BLaER1 (cell line): Measurements from ENCODE around the gene SDHAF2.

Experiments
- H3K27ac ChIP-seq: shearing (Covaris generic); formaldehyde crosslinking; 2 replicates; pipeline ENCODE4 v1.8.1; 2022
- H3K27me3 ChIP-seq: shearing (Covaris generic); formaldehyde crosslinking; 2 replicates; pipeline ENCODE4 v1.8.1; 2022
- H3K36me3 ChIP-seq: shearing (Covaris generic); formaldehyde crosslinking; 2 replicates; pipeline ENCODE4 v1.8.1; 2022
- H3K4me1 ChIP-seq: shearing (Covaris generic); formaldehyde crosslinking; 2 replicates; pipeline ENCODE4 v1.8.1; 2022
- H3K4me2 ChIP-seq: shearing (Covaris generic); formaldehyde crosslinking; 2 replicates; pipeline ENCODE4 v1.8.1; 2022
- H3K4me3 ChIP-seq: shearing (Covaris generic); formaldehyde crosslinking; 2 replicates; pipeline ENCODE4 v1.8.1; 2022
- H3K9ac ChIP-seq: shearing (Covaris generic); formaldehyde crosslinking; 2 replicates; pipeline ENCODE4 v1.8.1; 2022
- H3K9me3 ChIP-seq: shearing (Covaris generic); formaldehyde crosslinking; 2 replicates; pipeline ENCODE4 v1.8.1; 2022
- H4K20me1 ChIP-seq: shearing (Covaris generic); formaldehyde crosslinking; 2 replicates; pipeline ENCODE4 v1.8.1; 2022
- Cebpa-rat ChIP-seq: shearing (Covaris generic); IDR thresholded peaks from 2 replicates; pipeline ENCODE4 v1.8.1; 2022

SDHAF2 gene

DNA sequence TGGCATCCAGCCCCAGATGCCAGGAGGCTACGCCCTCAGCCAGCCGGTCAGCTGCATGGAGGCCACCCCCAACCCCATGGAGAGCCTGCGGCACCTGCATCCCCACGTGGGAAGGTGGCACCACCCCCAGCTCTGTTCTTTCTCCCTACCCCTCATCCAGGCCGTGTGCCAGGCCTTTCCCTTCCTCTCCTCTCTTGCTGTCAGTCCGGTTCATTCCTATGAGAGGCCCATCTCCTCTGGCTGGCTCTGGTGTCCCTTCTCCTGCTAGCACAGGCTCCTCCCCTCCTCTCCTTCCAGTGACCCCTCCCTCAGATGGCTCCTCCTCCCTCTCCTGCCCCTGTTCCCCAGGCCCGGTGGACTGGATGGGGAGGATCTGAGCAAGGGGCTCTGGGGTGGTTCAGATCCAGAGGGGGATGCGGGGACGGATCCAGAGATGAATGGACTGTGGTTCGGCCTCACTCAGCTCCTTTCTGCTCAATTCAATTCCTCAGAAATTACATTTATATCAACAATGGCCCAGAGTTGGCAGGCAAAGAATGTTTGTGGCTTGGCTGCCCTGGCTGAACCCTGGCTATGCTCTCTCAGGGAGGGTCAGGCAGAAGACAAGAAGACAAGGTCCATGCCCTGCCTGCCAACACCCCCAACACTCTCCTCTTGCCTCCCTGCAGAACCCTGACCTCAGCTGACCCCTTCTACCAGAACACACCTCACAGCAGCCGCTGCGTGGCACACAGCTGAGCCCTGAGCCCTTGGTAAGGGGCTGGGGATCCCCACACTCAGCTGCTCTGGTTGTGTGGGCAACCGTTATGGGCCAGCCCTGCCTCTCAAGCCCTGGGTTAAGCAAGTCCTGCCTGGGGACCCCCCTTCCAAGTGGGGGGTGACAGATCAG is 60.2 kb downstream of the SDHAF2 start:
- H3K4me3 ChIP-seq, result no peak overlapping the region
- H3K9me3 ChIP-seq, result no peaks in the 10 kb centered on the region
- no peaks in the 10 kb centered on the region for H4K20me1 ChIP-seq
- H3K27me3 ChIP-seq, result no peaks in the 10 kb centered on the region
- 0 out of 2 replicates have a peak overlapping the region, but pooled peaks have one; percentile 13 for H3K27ac ChIP-seq
- H3K4me1 ChIP-seq, result peaks cover 49% of the 10 kb centered on the region
- H3K4me2 ChIP-seq, result peak overlapping the region; percentile 61
- H3K9ac ChIP-seq, result peak overlapping the region; percentile 26; the same call in 1 of the 2 replicates
- TF ChIP-seq Cebpa-rat, result no peak
- no peaks in the 10 kb centered on the region for H3K36me3 ChIP-seq

DNA sequence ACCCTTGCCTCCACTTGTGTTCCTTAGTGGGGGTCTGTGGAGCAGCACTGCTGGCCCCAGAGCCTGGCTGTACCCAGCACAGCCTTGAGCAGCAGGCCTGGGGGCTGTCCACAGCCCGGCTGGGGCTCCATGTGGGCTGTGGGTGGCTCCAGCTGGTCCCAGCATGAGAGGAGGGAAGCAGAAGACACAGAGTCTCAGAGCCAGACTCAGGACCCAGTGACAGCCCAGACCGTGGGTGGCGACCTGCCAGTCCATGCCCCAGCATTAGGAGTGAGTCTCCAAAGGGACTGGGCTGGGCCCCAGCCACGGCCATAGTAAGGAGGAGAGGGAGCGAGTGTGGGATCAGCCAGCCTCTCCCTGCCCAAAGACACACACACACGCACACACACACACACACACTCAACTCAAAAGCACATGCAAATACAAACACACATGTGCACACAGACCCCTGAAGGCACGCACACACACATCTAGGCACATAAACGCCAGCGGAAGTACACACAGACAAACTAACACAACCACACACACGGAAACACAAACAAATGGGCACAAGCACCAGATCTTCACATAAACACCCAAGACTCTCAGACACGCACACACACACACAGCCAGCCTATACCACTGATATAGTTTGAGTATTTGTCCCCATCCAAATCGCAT is 61.9 kb downstream of the SDHAF2 start:
- no peaks in the 10 kb centered on the region for H3K36me3 ChIP-seq
- no peak overlapping the region for H3K4me2 ChIP-seq
- H3K4me3 ChIP-seq, result no peak overlapping the region
- no peak for TF ChIP-seq Cebpa-rat
- no peaks in the 10 kb centered on the region for H3K9me3 ChIP-seq
- H4K20me1 ChIP-seq, result no peaks in the 10 kb centered on the region
- H3K27me3 ChIP-seq, result no peaks in the 10 kb centered on the region
- no peak overlapping the region for H3K9ac ChIP-seq
- H3K4me1 ChIP-seq, result peaks cover 43% of the 10 kb centered on the region
- no peak overlapping the region for H3K27ac ChIP-seq

DNA sequence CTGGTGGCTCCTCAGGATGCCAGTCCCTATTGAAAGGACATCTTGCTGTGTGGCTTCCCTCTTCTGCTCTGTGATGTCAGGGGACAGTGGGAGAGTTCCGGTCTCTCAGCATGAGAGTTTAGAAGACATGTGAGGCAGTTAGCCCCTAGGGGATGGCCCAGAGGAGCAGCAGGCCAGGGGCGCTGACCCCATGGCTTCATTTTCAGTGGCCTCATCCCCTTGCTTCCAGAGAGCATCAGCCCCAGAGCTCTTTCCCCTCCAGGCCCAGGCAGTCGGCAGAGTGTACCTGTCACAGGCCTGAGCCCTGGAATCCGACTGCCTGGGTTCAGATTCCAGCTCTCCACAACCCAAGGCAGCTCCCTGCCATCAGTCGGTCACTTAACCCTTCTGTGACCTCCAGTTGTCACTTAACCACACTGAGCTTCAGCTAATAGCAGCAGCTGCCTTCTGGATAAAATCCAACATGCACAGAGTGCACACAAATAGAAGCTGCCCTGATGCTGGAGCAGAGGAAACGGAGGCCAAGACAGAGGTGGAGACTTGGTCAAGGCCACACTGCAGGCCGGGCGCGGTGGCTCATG is 64.5 kb downstream of the SDHAF2 start:
- Histone ChIP-seq H3K4me1 (peaks cover 27% of the 10 kb centered on the region), H3K36me3 (no peaks in the 10 kb centered on the region), H3K4me2 (no peak overlapping the region), H3K27me3 (no peaks in the 10 kb centered on the region), H3K4me3 (no peak overlapping the region), H4K20me1 (no peaks in the 10 kb centered on the region), H3K9ac (no peak overlapping the region), H3K27ac (no peak overlapping the region), H3K9me3 (no peaks in the 10 kb centered on the region)
- TF ChIP-seq Cebpa-rat, result no peak

DNA sequence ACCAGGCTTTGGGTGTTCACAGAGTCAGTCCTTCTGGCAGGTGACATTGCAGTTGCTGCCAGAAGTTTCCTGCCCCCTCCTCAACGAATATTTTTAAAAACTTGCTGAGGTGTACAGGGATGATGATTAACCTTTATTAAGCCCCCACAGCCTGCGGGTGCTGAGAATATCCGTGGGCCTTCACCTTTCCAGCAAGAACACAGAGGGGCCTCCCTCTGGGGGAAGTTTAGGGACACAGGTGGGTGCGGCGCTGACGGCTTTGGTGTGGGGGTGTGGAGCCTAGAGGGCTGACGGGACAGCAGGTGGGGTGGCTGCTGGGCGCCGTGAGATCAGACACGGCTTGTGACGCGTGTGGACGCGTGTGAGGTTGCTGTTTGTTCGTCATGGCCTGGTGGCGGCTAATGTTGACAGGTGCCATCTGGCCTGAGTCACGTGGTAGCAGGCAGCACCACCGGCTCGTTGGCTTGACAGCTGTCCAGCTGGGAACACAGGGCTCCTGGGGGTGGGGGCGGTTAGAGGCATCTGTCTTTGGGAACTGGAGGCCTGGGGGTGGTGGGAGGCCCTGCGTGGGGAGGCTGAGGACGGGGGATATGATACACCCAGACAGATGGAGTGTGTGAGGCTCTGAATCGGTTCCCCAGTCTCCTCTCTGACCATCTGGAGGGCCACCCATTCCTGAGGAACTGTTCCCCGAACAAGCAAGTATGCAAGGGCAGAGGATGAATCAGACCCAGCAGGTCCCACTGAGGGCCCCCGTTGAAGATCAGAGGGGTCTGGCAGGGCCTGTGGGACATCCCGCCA is 66.1 kb downstream of the SDHAF2 start:
- no peaks in the 10 kb centered on the region for H3K9me3 ChIP-seq
- H3K4me3 ChIP-seq, result no peak overlapping the region
- H3K36me3 ChIP-seq, result no peaks in the 10 kb centered on the region
- no peaks in the 10 kb centered on the region for H4K20me1 ChIP-seq
- peaks cover 11% of the 10 kb centered on the region for H3K4me1 ChIP-seq
- no peak overlapping the region for H3K9ac ChIP-seq
- no peaks in the 10 kb centered on the region for H3K27me3 ChIP-seq
- no peak overlapping the region for H3K27ac ChIP-seq
- H3K4me2 ChIP-seq, result no peak overlapping the region
- no peak for TF ChIP-seq Cebpa-rat
